Measurements from ENCODE around the gene TSPAN3.

DNA sequence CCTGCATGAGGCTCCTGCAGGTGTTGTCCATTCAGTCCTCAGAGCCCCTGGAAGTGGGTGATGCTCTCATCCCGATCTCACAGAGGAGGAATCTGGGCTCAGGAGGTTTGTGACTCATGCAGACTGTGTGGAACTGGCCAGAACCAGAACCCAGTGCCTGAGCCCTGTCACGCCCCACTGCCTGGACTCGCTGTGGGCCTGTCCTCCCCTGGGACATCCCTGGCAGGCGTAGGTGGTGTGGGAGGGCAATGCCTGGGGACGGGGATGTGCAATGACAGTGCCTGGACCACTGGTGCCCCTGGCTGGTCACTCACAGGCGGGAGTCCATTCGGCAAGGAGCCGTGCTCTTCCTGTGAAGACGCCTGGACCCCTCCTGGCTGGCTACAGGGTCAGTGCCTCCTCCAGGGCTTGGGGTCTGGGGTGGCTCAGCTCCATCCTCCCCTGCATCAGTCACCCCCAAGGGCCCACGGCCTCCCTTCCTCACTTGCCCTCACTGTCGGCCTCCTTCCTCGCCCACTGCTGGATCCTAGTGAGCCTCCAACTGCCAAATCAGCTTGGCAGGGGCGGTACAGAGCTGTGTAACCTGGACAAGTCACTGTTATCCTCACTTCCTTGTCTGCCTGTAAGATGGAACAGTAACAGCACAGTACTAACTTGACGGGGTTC, 61.1 kb downstream of the TSPAN3 start:
- TF ChIP-seq, protein P1, sequence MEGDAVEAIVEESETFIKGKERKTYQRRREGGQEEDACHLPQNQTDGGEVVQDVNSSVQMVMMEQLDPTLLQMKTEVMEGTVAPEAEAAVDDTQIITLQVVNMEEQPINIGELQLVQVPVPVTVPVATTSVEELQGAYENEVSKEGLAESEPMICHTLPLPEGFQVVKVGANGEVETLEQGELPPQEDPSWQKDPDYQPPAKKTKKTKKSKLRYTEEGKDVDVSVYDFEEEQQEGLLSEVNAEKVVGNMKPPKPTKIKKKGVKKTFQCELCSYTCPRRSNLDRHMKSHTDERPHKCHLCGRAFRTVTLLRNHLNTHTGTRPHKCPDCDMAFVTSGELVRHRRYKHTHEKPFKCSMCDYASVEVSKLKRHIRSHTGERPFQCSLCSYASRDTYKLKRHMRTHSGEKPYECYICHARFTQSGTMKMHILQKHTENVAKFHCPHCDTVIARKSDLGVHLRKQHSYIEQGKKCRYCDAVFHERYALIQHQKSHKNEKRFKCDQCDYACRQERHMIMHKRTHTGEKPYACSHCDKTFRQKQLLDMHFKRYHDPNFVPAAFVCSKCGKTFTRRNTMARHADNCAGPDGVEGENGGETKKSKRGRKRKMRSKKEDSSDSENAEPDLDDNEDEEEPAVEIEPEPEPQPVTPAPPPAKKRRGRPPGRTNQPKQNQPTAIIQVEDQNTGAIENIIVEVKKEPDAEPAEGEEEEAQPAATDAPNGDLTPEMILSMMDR (IDR thresholded peaks at IDR 0.05; ENCODE audit: low read depth, low read length): no peak
- TF ChIP-seq, protein P2, sequence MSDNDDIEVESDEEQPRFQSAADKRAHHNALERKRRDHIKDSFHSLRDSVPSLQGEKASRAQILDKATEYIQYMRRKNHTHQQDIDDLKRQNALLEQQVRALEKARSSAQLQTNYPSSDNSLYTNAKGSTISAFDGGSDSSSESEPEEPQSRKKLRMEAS (IDR thresholded peaks at IDR 0.05; ENCODE audit: low read depth, low read length): no peak
